HG03095 (cell line): ENCODE data around the gene FHOD3.
"Not testable (repeated sequence)": the region's sequence is repeated elsewhere in the genome, so short reads cannot be mapped to it uniquely, and the experiment has no call there.

Experiments used
- ATAC-seq: cut with Tn5 transposase; IDR thresholded peaks from one replicate; pipeline ENCODE4 v1.9.1; 2021; ENCODE audit warnings: moderate library complexity; ENCODE audit not compliant: unreplicated experiment

The FHOD3 gene

DNA sequence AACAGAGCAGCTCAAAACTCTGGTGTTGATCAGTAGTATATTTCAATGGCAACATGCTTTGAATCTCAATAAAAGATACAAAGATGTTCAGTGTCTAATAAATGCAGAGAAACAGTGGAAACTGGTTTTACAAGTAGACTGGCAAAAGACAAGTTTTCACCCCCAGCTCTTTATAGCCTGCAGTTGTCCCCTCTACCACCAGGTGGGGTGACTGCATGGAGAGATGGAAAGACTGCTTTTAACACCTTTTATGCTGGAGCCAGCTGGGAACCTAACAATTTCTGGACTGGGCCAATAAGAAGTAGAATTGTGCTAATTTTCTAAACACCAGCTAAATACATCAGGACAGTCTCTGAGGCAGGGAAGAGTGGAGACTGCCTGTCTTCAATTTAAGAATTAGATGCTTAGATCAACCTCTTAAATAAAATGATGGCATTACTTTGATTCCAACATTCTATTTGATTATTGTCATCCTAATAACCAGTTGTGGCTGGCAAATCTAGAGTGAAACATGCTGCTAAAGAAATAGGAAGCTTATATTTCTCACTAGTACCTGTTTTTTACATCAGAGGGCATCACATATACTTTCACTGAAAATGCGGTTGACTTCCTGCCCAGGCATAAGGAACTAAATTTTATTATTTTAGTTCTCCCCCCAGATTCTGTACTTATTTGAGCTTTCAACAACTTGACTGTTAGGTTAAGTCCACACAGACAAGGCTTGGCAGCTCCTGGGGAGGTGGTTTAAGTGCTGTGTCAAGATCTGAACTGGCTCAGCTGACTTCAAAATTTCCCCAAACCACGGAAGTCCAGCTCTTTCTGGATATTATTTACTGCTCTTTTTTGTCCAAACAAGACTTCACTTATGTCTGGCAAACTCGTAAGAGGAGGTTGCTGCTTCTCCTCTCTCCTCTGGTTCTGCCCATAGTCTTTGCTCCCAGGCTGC lies 390.8 kb downstream of the FHOD3 start:
- peak; percentile 68 for ATAC-seq

GRCh38 chr18:36692371-36692770 lies 394.9 kb downstream of the FHOD3 start:
- no peak for ATAC-seq

- no peak for ATAC-seq
Observed at GRCh38 chr18:36692921-36693332, 395.4 kb downstream of the FHOD3 start.

- no peak for ATAC-seq
Observed at GRCh38 chr18:36693931-36694620, 396.6 kb downstream of the FHOD3 start.

- ATAC-seq: no peak
Observed at GRCh38 chr18:36695806-36696205, 398.3 kb downstream of the FHOD3 start.

DNA sequence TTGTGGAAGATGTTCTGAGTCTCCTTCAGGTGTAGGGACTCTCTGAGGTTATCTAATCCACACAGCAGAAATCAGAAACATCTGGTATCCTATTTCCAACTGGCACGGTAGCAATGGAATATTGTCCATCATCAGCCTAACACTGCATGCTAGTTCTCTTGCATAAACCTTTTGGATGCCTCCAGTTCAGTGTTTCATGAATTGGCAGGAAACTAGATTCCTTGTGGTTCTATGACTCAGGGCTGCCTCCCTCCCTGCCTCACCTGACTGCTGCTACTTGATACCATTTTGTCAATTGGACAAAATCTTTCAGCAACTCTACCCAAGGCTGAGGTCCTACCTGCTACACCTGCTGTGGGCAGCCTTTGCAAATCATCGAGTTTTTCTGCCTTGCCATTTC lies 400.4 kb downstream of the FHOD3 start:
- ATAC-seq: no peak

- no peak for ATAC-seq
Observed at GRCh38 chr18:36700955-36701354, 403.4 kb downstream of the FHOD3 start.

- no peak for ATAC-seq
Observed at GRCh38 chr18:36702401-36703013, 405.0 kb downstream of the FHOD3 start.

DNA sequence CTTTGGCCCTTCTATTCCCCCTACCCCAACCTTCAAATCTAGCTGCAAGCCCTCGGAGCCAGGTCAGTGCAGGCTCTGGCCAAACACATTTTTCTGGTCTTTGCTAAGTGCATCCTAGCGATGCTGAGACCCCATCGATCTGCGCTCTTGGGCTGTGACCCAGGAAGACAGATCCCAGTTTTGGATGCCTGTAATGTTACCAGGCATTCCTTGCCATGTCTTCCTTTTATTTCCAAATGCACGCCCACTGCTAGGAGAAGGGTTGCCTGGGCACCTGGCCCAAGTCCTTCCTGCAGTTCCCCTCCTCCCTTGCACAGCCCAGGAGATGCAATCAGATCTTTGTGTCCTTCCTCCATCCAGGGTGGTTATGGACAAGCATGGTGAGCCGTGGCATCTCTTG lies 406.6 kb downstream of the FHOD3 start:
- ATAC-seq: no peak

DNA sequence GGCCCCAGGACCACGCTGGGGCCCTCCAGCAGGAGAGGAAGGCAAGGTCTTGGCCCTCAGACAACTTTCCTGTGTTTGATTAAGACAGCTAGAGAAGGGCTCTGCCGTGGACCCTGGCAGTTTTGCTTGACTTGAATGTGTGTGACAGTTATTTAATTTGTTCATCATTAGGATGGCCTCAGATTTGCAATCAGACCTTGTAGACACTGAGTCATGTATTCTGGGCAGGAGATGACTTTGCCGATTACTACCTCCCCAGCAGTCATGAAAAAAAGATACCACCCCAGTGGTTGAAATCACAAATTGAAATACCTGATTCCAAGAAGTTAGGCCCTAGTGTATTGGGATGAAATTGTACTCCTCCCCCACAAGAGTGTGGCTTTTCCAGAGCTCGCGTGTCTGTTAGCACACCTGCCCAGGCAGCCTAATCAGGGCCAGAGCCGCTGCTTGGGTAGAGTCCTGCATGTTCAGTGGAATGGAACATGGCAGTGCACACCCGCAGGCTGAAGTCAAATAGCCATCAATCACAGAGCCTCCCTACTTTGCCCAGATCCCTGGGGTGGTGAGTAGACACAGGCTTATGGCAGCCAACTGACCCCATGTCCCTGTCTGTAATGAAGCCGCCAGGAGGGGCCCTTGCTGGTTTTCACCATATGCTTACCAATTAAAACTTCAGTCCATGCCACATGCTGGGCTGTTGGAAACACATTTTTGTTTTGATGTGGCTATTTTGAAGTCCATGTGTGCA lies 408.8 kb downstream of the FHOD3 start:
- no peak for ATAC-seq

DNA sequence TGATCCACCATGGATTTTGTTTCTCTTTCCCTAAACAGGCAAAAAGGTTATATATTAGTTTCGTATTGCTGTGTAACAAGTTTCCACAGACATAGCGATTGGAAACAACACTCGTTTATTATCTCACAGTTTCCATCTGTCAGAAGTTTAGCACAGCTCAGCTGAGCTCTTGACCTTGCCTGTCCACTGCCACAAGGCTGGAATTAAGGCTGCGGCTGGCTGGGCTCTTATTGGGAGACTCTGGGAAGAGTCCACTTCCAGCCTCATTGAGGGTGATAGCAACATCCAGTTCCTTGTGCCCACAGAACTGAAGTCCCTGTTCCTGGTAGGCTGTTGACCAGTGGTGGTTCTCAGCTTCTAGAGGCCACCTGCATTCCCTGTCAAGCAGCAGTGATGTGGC lies 410.9 kb downstream of the FHOD3 start:
- no peak for ATAC-seq

GRCh38 chr18:36709315-36709714 lies 411.8 kb downstream of the FHOD3 start:
- no peak for ATAC-seq

DNA sequence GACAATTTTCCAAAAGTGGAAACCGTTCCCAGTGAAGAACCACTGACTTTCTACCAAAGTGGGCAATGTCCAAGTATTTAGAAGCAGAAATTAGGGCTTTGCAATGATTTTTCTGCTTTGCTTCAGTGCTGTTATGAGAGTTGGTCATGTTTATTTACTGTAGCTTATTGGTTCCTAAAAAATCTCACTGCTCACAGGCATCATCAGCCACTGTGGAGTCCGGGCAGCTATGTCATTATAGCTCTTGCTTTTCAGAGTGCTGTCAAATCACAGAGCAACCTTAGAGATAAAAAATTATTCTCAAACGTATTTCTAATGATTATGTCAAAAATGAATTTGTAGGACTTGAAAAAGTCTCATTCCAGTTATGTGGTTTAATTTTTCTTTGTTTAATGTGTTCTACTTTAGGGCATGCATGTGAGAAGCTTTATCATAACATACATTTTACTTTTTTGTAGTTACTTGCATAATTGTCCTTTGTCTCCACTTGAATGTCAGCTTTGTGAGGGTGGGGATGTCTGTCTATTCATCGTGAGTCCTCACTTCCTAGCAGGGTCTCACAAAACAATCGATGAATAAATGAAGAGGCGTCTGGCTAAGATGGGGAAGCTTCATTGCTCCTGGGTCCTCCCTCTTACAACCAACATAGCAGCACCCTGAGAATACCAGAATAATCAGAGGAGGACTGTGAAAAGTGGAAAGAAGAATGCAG lies 413.7 kb downstream of the FHOD3 start:
- ATAC-seq: no peak

GRCh38 chr18:36711813-36712444 lies 414.4 kb downstream of the FHOD3 start:
- no peak for ATAC-seq

DNA sequence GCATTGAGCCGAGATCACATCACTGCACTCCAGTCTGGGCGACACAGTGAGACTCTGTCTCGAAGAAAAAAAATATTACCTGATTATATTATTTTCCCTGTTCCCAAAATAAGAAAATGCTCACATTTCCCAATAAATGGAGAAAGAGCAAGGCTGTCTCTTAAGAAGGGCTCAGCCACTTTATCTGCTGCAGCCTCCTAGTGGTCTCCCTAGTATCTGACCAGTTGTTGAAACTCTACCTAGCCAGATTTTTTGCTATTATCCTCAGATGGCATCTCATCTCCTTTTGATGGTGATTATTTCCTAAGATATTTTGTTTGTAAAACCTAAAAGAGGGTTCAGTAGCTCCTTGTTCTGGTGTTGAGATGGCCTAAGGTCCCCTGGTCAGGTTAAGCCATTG lies 417.0 kb downstream of the FHOD3 start:
- no peak for ATAC-seq

DNA sequence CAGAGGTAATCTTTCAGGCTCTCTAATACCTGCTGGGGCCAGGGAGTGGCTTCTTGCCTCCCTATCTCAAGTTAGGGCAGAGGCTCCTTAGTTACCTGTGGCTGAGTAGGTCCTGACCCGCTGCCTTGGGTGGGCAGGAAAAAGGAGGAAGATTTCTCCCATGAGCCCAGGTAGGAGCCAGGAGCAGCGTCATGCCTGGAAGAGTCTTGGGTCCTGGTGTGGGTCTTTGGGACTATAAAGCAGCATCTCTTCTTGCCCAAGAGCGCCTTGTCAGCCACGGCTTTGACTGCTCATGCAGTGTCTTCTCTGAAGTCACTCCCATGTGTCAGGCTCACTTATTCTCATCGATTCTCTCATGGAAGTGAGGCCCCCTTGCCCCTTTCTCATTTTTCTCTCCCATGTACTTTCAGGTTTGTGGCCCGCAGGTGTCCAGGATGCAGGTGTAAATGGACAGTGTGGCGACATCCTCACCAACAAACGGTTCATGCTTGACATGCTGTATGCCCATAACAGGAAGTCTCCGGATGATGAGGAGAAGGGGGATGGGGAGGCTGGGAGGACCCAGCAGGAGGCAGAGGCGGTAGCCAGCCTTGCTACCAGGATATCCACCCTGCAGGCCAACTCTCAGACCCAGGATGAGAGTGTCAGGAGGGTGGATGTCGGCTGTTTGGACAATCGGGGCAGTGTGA lies 420.1 kb downstream of the FHOD3 start:
- no peak for ATAC-seq

DNA sequence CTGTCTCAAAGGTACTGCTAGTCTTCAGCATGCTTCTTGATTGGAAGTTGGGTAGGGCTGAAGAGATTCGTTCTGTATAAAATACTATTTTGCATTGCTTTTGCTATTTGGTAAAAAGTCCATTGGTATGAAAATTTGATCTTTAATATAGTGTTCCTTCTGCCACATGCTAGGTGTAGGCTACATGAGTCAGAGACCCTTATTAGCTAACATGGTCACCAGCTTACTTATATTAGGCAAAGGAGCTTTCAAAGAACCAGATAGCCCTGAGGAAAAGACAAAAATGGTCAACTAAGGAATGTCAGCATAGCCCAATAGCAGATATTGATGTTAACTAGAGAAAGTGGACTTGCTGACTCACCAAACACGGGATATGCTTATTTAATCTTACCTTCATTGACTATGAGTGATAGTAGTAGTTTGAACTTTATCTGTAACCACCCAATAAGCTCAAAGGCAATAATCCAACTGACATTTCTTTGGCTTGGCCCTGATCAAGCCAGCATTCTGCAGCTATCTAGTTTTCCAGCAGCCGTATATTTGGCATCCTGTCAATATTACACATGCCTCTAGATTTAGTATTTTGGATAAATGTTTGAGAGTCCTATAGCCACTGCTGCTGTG lies 421.3 kb downstream of the FHOD3 start:
- ATAC-seq: no peak

GRCh38 chr18:36719630-36720029 lies 422.1 kb downstream of the FHOD3 start:
- no peak for ATAC-seq

- not testable (repeated sequence) for ATAC-seq
Observed at GRCh38 chr18:36721351-36721750, 423.8 kb downstream of the FHOD3 start.
